GM12864 (cell line): ENCODE data around the gene RNF217.

ENCODE experiments used
- DNase-seq: peaks from one replicate; pipeline ENCODE4 v3.0.0-alpha.2; 2011; ENCODE audit warnings: low read depth
- H3K4me3 ChIP-seq: 2 replicates; pipeline ENCODE4 v1.5.1; 2011; ENCODE audit warnings: mild to moderate bottlenecking, low read depth, low read length, control low read depth
- TF ChIP-seq, protein P1 (sequence below): IDR thresholded peaks from 2 replicates; pipeline ENCODE4 v1.5.1; 2011; ENCODE audit warnings: low read depth, mild to moderate bottlenecking, moderate library complexity, low read length, control low read depth, inconsistent platforms; ENCODE audit errors: missing control alignments

Gene RNF217

DNA sequence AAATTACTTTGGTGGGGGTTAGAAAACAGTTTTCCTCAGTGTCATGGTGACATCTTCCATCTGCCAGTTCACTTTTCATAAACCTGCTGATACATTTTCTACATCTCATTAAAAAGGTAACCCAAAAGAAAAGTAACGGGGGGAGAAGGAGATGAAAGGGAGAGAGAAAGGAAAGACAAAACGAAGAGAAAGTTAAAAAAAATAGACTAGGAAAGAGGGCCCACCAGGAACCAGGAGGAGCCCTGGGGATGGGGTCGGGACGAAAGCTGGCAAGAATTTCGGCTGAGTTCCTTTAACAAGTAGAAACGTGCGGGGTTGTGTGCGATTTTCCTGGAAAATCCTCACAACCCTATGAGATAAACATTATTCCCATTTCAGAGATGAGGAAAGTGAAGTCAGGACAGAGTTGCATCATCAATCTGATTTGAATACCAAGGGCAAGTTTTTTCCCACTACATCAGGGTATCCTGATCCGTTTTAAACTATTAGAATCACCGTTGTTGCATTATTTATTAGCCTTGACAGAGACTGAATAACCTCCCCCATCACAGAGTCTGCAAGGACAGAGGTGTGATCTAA is 137.9 kb downstream of the RNF217 start:
- TF ChIP-seq, protein P1, sequence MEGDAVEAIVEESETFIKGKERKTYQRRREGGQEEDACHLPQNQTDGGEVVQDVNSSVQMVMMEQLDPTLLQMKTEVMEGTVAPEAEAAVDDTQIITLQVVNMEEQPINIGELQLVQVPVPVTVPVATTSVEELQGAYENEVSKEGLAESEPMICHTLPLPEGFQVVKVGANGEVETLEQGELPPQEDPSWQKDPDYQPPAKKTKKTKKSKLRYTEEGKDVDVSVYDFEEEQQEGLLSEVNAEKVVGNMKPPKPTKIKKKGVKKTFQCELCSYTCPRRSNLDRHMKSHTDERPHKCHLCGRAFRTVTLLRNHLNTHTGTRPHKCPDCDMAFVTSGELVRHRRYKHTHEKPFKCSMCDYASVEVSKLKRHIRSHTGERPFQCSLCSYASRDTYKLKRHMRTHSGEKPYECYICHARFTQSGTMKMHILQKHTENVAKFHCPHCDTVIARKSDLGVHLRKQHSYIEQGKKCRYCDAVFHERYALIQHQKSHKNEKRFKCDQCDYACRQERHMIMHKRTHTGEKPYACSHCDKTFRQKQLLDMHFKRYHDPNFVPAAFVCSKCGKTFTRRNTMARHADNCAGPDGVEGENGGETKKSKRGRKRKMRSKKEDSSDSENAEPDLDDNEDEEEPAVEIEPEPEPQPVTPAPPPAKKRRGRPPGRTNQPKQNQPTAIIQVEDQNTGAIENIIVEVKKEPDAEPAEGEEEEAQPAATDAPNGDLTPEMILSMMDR = no peak
- no peak overlapping the region for H3K4me3 ChIP-seq
- no peak for DNase-seq

DNA sequence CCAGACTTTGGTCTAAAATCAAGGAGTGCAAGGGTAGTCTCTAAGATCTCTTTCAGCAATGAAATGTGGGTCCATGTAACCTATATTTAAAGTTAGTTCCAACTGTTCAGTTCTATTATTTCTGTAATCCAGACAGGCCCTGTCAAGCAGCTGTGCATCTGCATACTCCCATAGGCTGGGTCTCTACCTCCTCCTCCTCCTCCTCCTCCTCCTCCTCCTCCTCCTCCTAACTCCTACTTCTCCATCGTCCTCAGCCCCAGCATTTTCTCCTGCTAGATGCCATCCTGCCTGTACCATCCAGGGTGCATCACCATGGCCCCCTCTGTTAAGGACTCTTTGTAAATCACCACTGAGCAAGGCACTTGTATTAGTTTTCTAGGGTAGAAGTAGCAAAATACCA is 138.9 kb downstream of the RNF217 start:
- no peak for DNase-seq
- H3K4me3 ChIP-seq = no peak overlapping the region
- TF ChIP-seq, protein P1 = no peak

DNA sequence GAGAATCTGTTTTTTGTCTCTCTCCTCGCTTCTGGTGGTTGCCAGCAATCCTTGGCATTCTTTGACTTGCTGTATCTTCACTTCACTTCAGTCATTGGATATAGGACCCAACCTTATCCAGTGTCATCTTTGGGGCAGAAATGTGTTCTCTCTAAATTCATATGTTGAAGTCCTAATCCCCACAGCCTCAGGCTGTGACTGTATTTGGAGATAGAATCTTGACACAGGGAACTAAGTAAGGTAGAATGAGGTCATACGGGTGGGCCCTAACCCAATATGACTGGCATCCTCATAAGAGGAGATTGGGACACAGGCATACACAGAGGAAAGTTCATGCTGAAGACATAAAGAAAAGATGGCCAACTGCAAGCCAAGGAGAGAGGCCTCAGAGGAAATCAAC is 139.4 kb downstream of the RNF217 start:
- DNase-seq = no peak
- TF ChIP-seq, protein P1 = no peak
- H3K4me3 ChIP-seq = no peak overlapping the region

DNA sequence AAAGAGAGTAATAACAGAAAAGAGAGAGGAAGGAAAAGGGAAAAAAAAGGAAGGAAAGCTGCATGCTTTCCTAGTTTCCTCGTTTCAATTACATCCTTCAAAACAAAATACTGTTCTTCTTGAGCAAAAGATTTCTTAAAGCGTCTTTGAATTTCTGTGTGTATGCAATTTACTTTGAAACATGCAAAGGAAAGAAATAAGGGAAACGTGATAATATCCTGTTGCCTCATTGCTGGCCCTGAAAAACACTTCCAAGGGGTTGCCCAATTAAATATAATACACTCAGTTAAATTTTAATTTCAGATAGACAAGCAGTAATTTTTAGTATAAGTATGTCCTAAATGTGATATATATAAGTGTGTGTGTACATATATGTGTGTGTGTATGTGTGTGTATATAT is 140.2 kb downstream of the RNF217 start:
- DNase-seq = no peak
- H3K4me3 ChIP-seq = no peak overlapping the region
- TF ChIP-seq, protein P1 = no peak

DNA sequence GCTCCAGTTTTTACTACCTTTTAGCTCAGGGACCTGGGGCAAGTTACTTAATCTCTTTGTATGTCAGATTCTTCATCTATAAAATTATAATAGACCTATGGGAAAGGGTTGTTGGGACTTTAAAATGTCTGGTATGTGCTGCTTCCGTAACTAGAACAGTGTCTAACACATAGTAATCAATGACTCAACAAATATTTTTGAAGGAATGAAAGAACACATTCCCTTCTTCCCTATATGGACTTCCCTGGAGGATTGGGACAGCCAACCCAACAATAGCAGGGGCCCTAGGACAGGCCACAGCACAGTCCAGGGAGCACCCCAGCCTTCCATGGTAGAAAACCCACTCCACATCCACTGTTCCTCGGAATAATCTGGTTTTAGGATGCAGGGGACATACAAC is 140.7 kb downstream of the RNF217 start:
- TF ChIP-seq, protein P1 = no peak
- H3K4me3 ChIP-seq = no peak overlapping the region
- DNase-seq = no peak

DNA sequence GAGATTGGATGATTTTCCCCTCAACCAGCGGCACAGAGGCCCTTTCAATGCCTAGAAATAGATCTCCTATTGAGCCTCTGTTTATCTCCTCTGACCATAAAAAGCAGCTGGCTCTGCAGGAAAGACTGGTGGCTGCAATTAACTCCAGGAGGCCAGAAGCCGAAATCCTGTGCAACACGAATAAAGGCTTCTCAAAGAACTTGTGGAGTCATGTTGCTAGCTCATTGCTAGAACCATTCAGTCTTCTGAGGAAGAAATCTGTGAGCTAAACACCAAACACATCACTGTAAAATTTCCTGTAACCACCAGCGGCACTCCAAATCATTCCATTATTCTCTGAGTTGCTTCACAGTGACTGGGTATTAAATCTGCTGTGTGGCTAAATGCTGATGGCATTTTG is 142.2 kb downstream of the RNF217 start:
- H3K4me3 ChIP-seq = no peak overlapping the region
- TF ChIP-seq, protein P1 = no peak
- no peak for DNase-seq

DNA sequence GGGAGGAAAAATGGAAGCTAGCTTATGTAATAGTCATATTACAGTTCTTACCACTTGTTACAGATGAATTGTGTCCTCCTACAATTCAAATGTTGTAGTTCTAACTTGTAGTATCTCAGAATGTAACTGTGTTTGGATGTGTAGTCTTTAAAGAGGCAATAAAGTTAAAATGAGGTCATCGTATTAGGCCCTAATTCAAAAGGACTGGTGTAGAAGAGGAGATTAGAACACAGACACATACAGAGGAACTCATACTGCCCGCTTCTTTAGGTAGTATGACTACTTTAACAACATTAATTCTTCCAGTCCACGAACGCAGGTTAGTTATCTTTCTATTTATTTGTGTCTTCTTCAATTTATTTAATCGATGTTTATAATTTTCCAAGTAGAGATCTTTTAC is 144.8 kb downstream of the RNF217 start:
- DNase-seq = no peak
- TF ChIP-seq, protein P1 = no peak
- H3K4me3 ChIP-seq = no peak overlapping the region
